HCT116 (cell line): ENCODE data around the gene CNTNAP2. TPM values are rescaled to one million over a fixed set of nuclear protein-coding genes. Genes with fewer than 3 reads are reported as not detected.

ENCODE experiments used
- ATAC-seq: fragments of 200-7000 bp; cut with Tn5 transposase; 2 replicates; pipeline ENCODE4 v1.9.1; 2020; ENCODE audit warnings: mild to moderate bottlenecking, moderate library complexity
- BruUV-seq: library from RNA; stranded (reverse); fragments of 400-500 nt; replicated peaks from 2 replicates; lab custom pipeline; 2021; lab: Mats Ljungman, UMichigan
- CTCF ChIA-PET: fragments of 300-600 bp; sonication (Branson Sonifier 250); formaldehyde crosslinking; loops from one replicate; lab custom pipeline; 2021; ENCODE audit warnings: antibody characterized with exemption; lab: Charles Lee
- POLR2A ChIA-PET: fragments of 300-600, 350-600 bp; sonication (Branson Sonifier 250); formaldehyde crosslinking; loops from one replicate; lab custom pipeline; 2021; ENCODE audit warnings: antibody characterized with exemption; lab: Charles Lee
- RAD21 ChIA-PET, 2 experiments: fragments of 300-600 bp; sonication (Branson Sonifier 250); formaldehyde crosslinking; loops; one replicate each; lab custom pipeline; 2023; ENCODE audit warnings: low total read pairs in 2 of 2; ENCODE audit not compliant: uncharacterized antibody in 2 of 2, unreplicated experiment in 2 of 2, low non-redundant PET in 1 of 2; lab: Charles Lee
- DNase-seq: peaks from one replicate; pipeline ENCODE4 v3.0.0-alpha.2; 2010; ENCODE audit warnings: low read depth, low spot score
- H2AFZ ChIP-seq: fragments of 200-600 bp; shearing (Covaris generic), sonication (generic); 2 replicates; pipeline ENCODE4 v1.6.1; 2017; ENCODE audit warnings: low read depth, mixed run types, mixed read lengths, antibody characterized with exemption, low read length; ENCODE audit not compliant: poor library complexity, severe bottlenecking
- H3K27ac ChIP-seq: 2 replicates; pipeline ENCODE4 v1.5.1; 2012; ENCODE audit warnings: low read depth, low read length
- H3K27me3 ChIP-seq: fragments of 200-600 bp; sonication (generic); 2 replicates; pipeline ENCODE4 v1.6.1; 2016; ENCODE audit warnings: mixed run types, low read length, mixed read lengths; ENCODE audit not compliant: insufficient read depth
- H3K36me3 ChIP-seq, 2 experiments: fragments of 200-500 bp in 1 of 2; fragments of 200-600 bp in 1 of 2; sonication (Bioruptor generic) in 1 of 2; sonication (generic) in 1 of 2; 2 replicates each; pipeline versions ENCODE4 v1.5.1 to v1.6.1; 2014 to 2016; ENCODE audit warnings: low read length in 2 of 2, inconsistent platforms in 1 of 2, mixed read lengths in 1 of 2, mixed run types in 1 of 2; ENCODE audit not compliant: insufficient read depth in 2 of 2, control insufficient read depth in 1 of 2
- H3K4me1 ChIP-seq, 2 experiments: fragments of 200-600 bp in 1 of 2; sonication (generic) in 1 of 2; 2 replicates each; pipeline versions ENCODE4 v1.5.1 to v1.6.1; 2012 to 2017; ENCODE audit warnings: low read length in 2 of 2, inconsistent platforms in 1 of 2, mild to moderate bottlenecking in 1 of 2, mixed read lengths in 1 of 2, mixed run types in 1 of 2, moderate library complexity in 1 of 2; ENCODE audit not compliant: insufficient read depth in 2 of 2, control insufficient read depth in 1 of 2
- H3K4me2 ChIP-seq: fragments of 200-600 bp; sonication (generic); 2 replicates; pipeline ENCODE4 v1.6.1; 2017; ENCODE audit warnings: mixed run types, low read length, mixed read lengths
- H3K4me3 ChIP-seq, 2 experiments: fragments of 200-600 bp in 1 of 2; sonication (generic) in 1 of 2; replicated peaks in 1 of 2; 2 replicates each; pipeline ENCODE4 v1.5.1; 2011 to 2016; ENCODE audit warnings: low read length in 2 of 2, control low read depth in 1 of 2, low read depth in 1 of 2, mild to moderate bottlenecking in 1 of 2, mixed read lengths in 1 of 2, mixed run types in 1 of 2
- H3K79me2 ChIP-seq: fragments of 200-600 bp; sonication (generic); 2 replicates; pipeline ENCODE4 v1.6.1; 2017; ENCODE audit warnings: mild to moderate bottlenecking, mixed run types, low read length, moderate library complexity, mixed read lengths; ENCODE audit not compliant: insufficient read depth
- H3K9ac ChIP-seq: fragments of 200-600 bp; sonication (generic); 2 replicates; pipeline ENCODE4 v1.6.1; 2016; ENCODE audit warnings: low read length, mixed read lengths
- H3K9me2 ChIP-seq: fragments of 200-600 bp; sonication (generic), shearing (Covaris generic); 2 replicates; pipeline ENCODE4 v1.6.1; 2017; ENCODE audit warnings: mixed run types, mild to moderate bottlenecking, moderate library complexity; ENCODE audit not compliant: insufficient read depth
- H3K9me3 ChIP-seq, 2 experiments: fragments of 200-500 bp in 1 of 2; fragments of 200-600 bp in 1 of 2; sonication (Bioruptor generic) in 1 of 2; sonication (generic) in 1 of 2; 2 replicates each; pipeline ENCODE4 v1.6.1; 2014 to 2017; ENCODE audit warnings: low read length in 2 of 2, mixed read lengths in 2 of 2, inconsistent platforms in 1 of 2, low read depth in 1 of 2, mild to moderate bottlenecking in 1 of 2, mixed run types in 1 of 2, moderate library complexity in 1 of 2; ENCODE audit not compliant: control insufficient read depth in 1 of 2, insufficient read depth in 1 of 2
- H4K20me1 ChIP-seq: fragments of 200-600 bp; sonication (generic), shearing (Covaris generic); 2 replicates; pipeline ENCODE4 v1.6.1; 2017; ENCODE audit warnings: mixed run types, mild to moderate bottlenecking, moderate library complexity; ENCODE audit not compliant: insufficient read depth
- CBX3 ChIP-seq: IDR thresholded peaks from 2 replicates; pipeline ENCODE4 v1.6.1; 2012; ENCODE audit warnings: low read depth
- CEBPB ChIP-seq: IDR thresholded peaks from 2 replicates; pipeline ENCODE4 v1.6.1; 2012; ENCODE audit warnings: low read depth
- ELF1 ChIP-seq: IDR thresholded peaks from 2 replicates; pipeline ENCODE4 v1.6.1; 2012; ENCODE audit warnings: low read depth, borderline replicate concordance
- EZH2 ChIP-seq: fragments of 200-600 bp; sonication (generic); IDR thresholded peaks from 2 replicates; pipeline ENCODE4 v1.6.1; 2017; ENCODE audit warnings: antibody characterized with exemption, mixed run types
- JUND ChIP-seq: IDR thresholded peaks from 2 replicates; pipeline ENCODE4 v1.6.1; 2012
- POLR2A ChIP-seq: IDR thresholded peaks from 2 replicates; pipeline ENCODE4 v1.7.0; 2011; ENCODE audit warnings: borderline replicate concordance; ENCODE audit not compliant: insufficient read depth, insufficient read length; ENCODE audit errors: extremely low read depth
- POLR2AphosphoS5 ChIP-seq: IDR thresholded peaks from 2 replicates; pipeline ENCODE4 v1.6.1; 2011; ENCODE audit warnings: mild to moderate bottlenecking, low read depth, low read length, moderate library complexity
- TCF7L2 ChIP-seq: IDR thresholded peaks from 2 replicates; pipeline ENCODE4 v1.7.0; 2011; ENCODE audit warnings: borderline replicate concordance, inconsistent platforms; ENCODE audit not compliant: insufficient read depth, insufficient read length; ENCODE audit errors: extremely low read depth
- YY1 ChIP-seq: IDR thresholded peaks from 2 replicates; pipeline ENCODE4 v1.6.1; 2011; ENCODE audit warnings: low read length, low read depth, moderate library complexity, mild to moderate bottlenecking; ENCODE audit not compliant: insufficient replicate concordance; ENCODE audit errors: extremely low read depth
- ZFX ChIP-seq: fragments of 450-650 bp; IDR thresholded peaks from 2 replicates; pipeline ENCODE4 v1.6.1; 2017
- ZNF274 ChIP-seq: fragments of 200-500 bp; sonication (Bioruptor generic); IDR thresholded peaks from 2 replicates; pipeline ENCODE4 v1.6.1; 2014; ENCODE audit warnings: mild to moderate bottlenecking, low read depth, low read length, inconsistent platforms
- intact Hi-C: fragments of 100-400 bp; cut with micrococcal nuclease; formaldehyde crosslinking; loops from 2 replicates; pipeline ENCODE4 v1.10.0; 2022
- total RNA-seq: library from RNA; stranded (reverse); gene quantifications from one replicate; pipeline ENCODE4 v1.2.1, GENCODE V29; 2021; ENCODE audit not compliant: unreplicated experiment
- TF ChIP-seq, protein P1 (sequence below), 3 experiments: fragments of 200-600 bp in 1 of 3; sonication (generic) in 1 of 3; IDR thresholded peaks in 2 of 3; conservative IDR thresholded peaks in 1 of 3; 2 replicates each; pipeline ENCODE4 v1.5.1; 2012 to 2017; ENCODE audit warnings: low read depth in 2 of 3, low read length in 2 of 3, antibody characterized with exemption in 1 of 3, borderline replicate concordance in 1 of 3, control low read depth in 1 of 3, mild to moderate bottlenecking in 1 of 3, mixed read lengths in 1 of 3, mixed run types in 1 of 3, moderate library complexity in 1 of 3; ENCODE audit not compliant: insufficient read depth in 1 of 3

CNTNAP2 gene
- total RNA-seq, 1 experiment from 2014 or later, result 0.37 TPM

DNA sequence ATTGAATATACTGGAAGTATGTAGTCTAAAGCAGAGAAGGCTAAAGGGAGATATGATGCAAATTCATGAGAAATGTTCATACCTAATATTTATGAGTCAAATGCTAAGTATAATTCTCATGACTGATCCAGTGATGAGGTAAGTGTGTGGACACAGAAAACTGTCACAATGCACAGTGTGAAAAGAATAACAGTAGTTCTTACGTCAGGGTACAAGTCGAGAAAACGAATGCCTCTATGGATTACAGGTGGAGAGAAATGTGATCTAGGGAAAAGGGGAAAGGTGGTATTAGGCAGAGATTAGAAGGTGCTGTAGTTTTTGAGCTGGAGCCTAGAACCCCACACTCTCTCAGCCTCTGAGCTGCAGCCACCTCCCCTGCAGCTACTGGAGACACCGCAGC, 542.0 kb downstream of the CNTNAP2 start:
- DNase-seq, result no peak
- ChIA-PET RAD21 (no interaction called here), POLR2A (no interaction called here), CTCF (no interaction called here)
- H3K36me3 ChIP-seq, result no peaks in the 10 kb centered on the region
- H3K9ac ChIP-seq, result no peak overlapping the region
- H3K27me3 ChIP-seq, result no peaks in the 10 kb centered on the region
- no peaks in the 10 kb centered on the region for H3K9me2 ChIP-seq
- no peaks in the 10 kb centered on the region for H4K20me1 ChIP-seq
- no peak overlapping the region for H2AFZ ChIP-seq
- H3K4me2 ChIP-seq, result no peak overlapping the region
- H3K4me1 ChIP-seq, result no peaks in the 10 kb centered on the region
- no peak overlapping the region for H3K27ac ChIP-seq
- TF ChIP-seq JUND, result no peak
- TF ChIP-seq CEBPB, result no peak
- no peak for TF ChIP-seq YY1
- no peak for TF ChIP-seq EZH2
- TF ChIP-seq POLR2A, result no peak
- TF ChIP-seq, protein P1, sequence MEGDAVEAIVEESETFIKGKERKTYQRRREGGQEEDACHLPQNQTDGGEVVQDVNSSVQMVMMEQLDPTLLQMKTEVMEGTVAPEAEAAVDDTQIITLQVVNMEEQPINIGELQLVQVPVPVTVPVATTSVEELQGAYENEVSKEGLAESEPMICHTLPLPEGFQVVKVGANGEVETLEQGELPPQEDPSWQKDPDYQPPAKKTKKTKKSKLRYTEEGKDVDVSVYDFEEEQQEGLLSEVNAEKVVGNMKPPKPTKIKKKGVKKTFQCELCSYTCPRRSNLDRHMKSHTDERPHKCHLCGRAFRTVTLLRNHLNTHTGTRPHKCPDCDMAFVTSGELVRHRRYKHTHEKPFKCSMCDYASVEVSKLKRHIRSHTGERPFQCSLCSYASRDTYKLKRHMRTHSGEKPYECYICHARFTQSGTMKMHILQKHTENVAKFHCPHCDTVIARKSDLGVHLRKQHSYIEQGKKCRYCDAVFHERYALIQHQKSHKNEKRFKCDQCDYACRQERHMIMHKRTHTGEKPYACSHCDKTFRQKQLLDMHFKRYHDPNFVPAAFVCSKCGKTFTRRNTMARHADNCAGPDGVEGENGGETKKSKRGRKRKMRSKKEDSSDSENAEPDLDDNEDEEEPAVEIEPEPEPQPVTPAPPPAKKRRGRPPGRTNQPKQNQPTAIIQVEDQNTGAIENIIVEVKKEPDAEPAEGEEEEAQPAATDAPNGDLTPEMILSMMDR (IDR thresholded peaks at IDR 0.05 in 2 of 3, conservative IDR thresholded peaks at IDR 0.05 in 1 of 3; ENCODE audit: borderline replicate concordance in 1 of 3, insufficient read depth in 1 of 3, low read depth in 2 of 3, low read length in 2 of 3), result no peak
- no peak for TF ChIP-seq POLR2AphosphoS5
- TF ChIP-seq ZNF274, result no peak
- no peak for TF ChIP-seq ELF1
- TF ChIP-seq TCF7L2, result no peak
- no peak for TF ChIP-seq ZFX
- no peak for TF ChIP-seq CBX3
- no peak overlapping the region for H3K4me3 ChIP-seq
- peaks cover 7 to 9% of the 10 kb centered on the region in 2 experiments; a peak in 2 of 4 replicates for H3K9me3 ChIP-seq
- ATAC-seq, result no peak
- H3K79me2 ChIP-seq, result no peaks in the 10 kb centered on the region
- intact Hi-C loops, result no loop called here
- BruUV-seq, result no TSS peak
